HG03095 (cell line): ENCODE data around the gene DLX1.
"Not testable (repeated sequence)": the region's sequence is repeated elsewhere in the genome, so short reads cannot be mapped to it uniquely, and the experiment has no call there.

ENCODE experiments used
- ATAC-seq: cut with Tn5 transposase; IDR thresholded peaks from one replicate; pipeline ENCODE4 v1.9.1; 2021; ENCODE audit warnings: moderate library complexity; ENCODE audit not compliant: unreplicated experiment

The DLX1 gene

GRCh38 chr2:172109256-172109987 is 24.1 kb downstream of the DLX1 start:
- ATAC-seq, result no peak

GRCh38 chr2:172109988-172110811 is 24.9 kb downstream of the DLX1 start:
- no peak for ATAC-seq

- no peak for ATAC-seq
Observed at GRCh38 chr2:172113617-172114016, 28.3 kb downstream of the DLX1 start.

- ATAC-seq, result not testable (repeated sequence)
Observed at GRCh38 chr2:172114176-172114575, 28.9 kb downstream of the DLX1 start.

- ATAC-seq, result no peak
Observed at GRCh38 chr2:172114579-172114978, 29.3 kb downstream of the DLX1 start.

- ATAC-seq, result no peak
Observed at GRCh38 chr2:172116107-172116506, 30.8 kb downstream of the DLX1 start.

GRCh38 chr2:172119089-172119488 is 33.8 kb downstream of the DLX1 start:
- ATAC-seq, result no peak

GRCh38 chr2:172120118-172120517 is 34.8 kb downstream of the DLX1 start:
- ATAC-seq, result no peak

GRCh38 chr2:172128484-172128883 is 43.2 kb downstream of the DLX1 start:
- no peak for ATAC-seq

GRCh38 chr2:172129404-172129803 is 44.1 kb downstream of the DLX1 start:
- no peak for ATAC-seq

- no peak for ATAC-seq
Observed at GRCh38 chr2:172131713-172132555, 46.6 kb downstream of the DLX1 start.

GRCh38 chr2:172134270-172134669 is 49.0 kb downstream of the DLX1 start:
- ATAC-seq, result no peak

- ATAC-seq, result no peak
Observed at GRCh38 chr2:172135446-172135845, 50.1 kb downstream of the DLX1 start.

- no peak for ATAC-seq
Observed at GRCh38 chr2:172137109-172137508, 51.8 kb downstream of the DLX1 start.

- ATAC-seq, result no peak
Observed at GRCh38 chr2:172137943-172138342, 52.6 kb downstream of the DLX1 start.

GRCh38 chr2:172138727-172139126 is 53.4 kb downstream of the DLX1 start:
- ATAC-seq, result not testable (repeated sequence)
